ENCODE results near the gene PRND. TPM values are rescaled to one million over a fixed set of nuclear protein-coding genes. Genes with fewer than 3 reads are reported as not detected.

PRND gene
- total and polyA plus RNA-seq, 2 of the 13 experiments (the other 11 are each of a cell fraction or from before 2014, with no cell fraction given) = not detected

- WGBS (ENCODE audit: low lambda C conversion rate) = 18% methylated on average over 6 of the region's 6 CpGs
- POLR2A ChIA-PET = no interaction called here
Measured at GRCh38 chr20:4748847-4749246, 27.1 kb downstream of the PRND start.

More at GRCh38 chr20:4748847-4749246, 27.1 kb downstream of the PRND start:
- TF ChIP-seq CENPT (CRISPR knock-in tag; IDR thresholded peaks at IDR 0.05; ENCODE audit: low read depth) (no peak), SETDB1 (CRISPR knock-in tag; IDR thresholded peaks at IDR 0.05; ENCODE audit: borderline replicate concordance) (no peak), ZSCAN30 (CRISPR knock-in tag; IDR thresholded peaks at IDR 0.05) (no peak), MYC (CRISPR knock-in tag; IDR thresholded peaks at IDR 0.05; ENCODE audit: borderline replicate concordance) (no peak), SCMH1 (CRISPR knock-in tag; IDR thresholded peaks at IDR 0.05; ENCODE audit: borderline replicate concordance) (no peak), IKZF4 (CRISPR knock-in tag; IDR thresholded peaks at IDR 0.05; ENCODE audit: borderline replicate concordance, low read depth, not compliant biosample characterization) (no peak), DNMT1 (CRISPR knock-in tag; IDR thresholded peaks at IDR 0.05) (no peak), ZNF280B (CRISPR knock-in tag; IDR thresholded peaks at IDR 0.05; ENCODE audit: borderline replicate concordance) (no peak), ZNF577 (CRISPR knock-in tag; IDR thresholded peaks at IDR 0.05; ENCODE audit: borderline replicate concordance, low read depth) (no peak), GMEB2 (CRISPR knock-in tag; IDR thresholded peaks at IDR 0.05; ENCODE audit: low read depth) (no peak), RBM39 (IDR thresholded peaks at IDR 0.05; ENCODE audit: low read depth, low read length, poor library complexity, severe bottlenecking) (no peak), RFX5 (IDR thresholded peaks at IDR 0.05; ENCODE audit: low read depth, low read length) (no peak), ZBTB10 (CRISPR knock-in tag; IDR thresholded peaks at IDR 0.05; ENCODE audit: borderline replicate concordance) (no peak), ZFP82 (CRISPR knock-in tag; IDR thresholded peaks at IDR 0.05; ENCODE audit: borderline replicate concordance) (no peak), HOXA3 (CRISPR knock-in tag; IDR thresholded peaks at IDR 0.05) (no peak), E2F1 (CRISPR knock-in tag; IDR thresholded peaks at IDR 0.05) (no peak)
- no peak for FAIRE-seq
- Histone ChIP-seq H4K20me1 (ENCODE audit: insufficient read depth, low read length) (no peaks in the 10 kb centered on the region), H3K9me3 (ENCODE audit: low read length) (no peaks in the 10 kb centered on the region), H3K27me3 (ENCODE audit: control insufficient read depth in 1 of 2, insufficient read depth in 2 of 2, low read length in 2 of 2) (peaks cover 3 to 29% of the 10 kb centered on the region in 2 experiments; a peak in 3 of 5 replicates), H3K27ac (ENCODE audit: extremely low read length, insufficient read depth, low read length) (no peak overlapping the region), H3K36me3 (replicated peaks in 1 of 2; ENCODE audit: control insufficient read depth in 1 of 2, insufficient read depth in 2 of 2, low read length in 2 of 2) (no peaks in the 10 kb centered on the region), H2AFZ (ENCODE audit: low read length) (no peak overlapping the region), H3K9ac (ENCODE audit: insufficient read depth, low read depth, low read length) (no peak overlapping the region), H3K79me2 (ENCODE audit: insufficient read depth, low read length) (no peaks in the 10 kb centered on the region), H3K4me1 (ENCODE audit: insufficient read depth, low read length) (no peaks in the 10 kb centered on the region), H3K4me3 (replicated peaks in 1 of 3; ENCODE audit: insufficient read depth in 1 of 3, low read depth in 2 of 3, low read length in 3 of 3) (no peak overlapping the region), H3K4me2 (ENCODE audit: low read depth, low read length) (no peak overlapping the region)
- peak; percentile 28; the same call in 1 of the 3 replicates for ATAC-seq
- in situ Hi-C loops (cut with HindIII; ENCODE audit: extremely low pct_ligation_motif_present, low pct_unique_long_range_greater_than_20kb) (no loop called here), intact Hi-C loops (cut with micrococcal nuclease; ENCODE audit: unreplicated experiment) (no loop called here)
- BruUV-seq (replicated peaks) = no TSS peak
- CTCF ChIA-PET (ENCODE audit: low intra/inter-chr PET ratio, low total read pairs) = no interaction called here
- no peak for DNase-seq (ENCODE audit: low spot score)

Data from HepG2 (cell line).